ENCODE data around the gene PLXNA1.

Gene PLXNA1

GRCh38 chr3:127018306-127018828 is 35.5 kb downstream of the PLXNA1 start:
- no peak for DNase-seq (ENCODE audit: low read depth)

GRCh38 chr3:127019449-127019848 is 36.5 kb downstream of the PLXNA1 start:
- no peak for DNase-seq (ENCODE audit: low read depth)

GRCh38 chr3:127020543-127020942 is 37.6 kb downstream of the PLXNA1 start:
- no peak for DNase-seq (ENCODE audit: low read depth)

- DNase-seq (ENCODE audit: low read depth), result no peak
Measured at GRCh38 chr3:127022849-127023248, 39.9 kb downstream of the PLXNA1 start.

- no peak for DNase-seq (ENCODE audit: low read depth)
Measured at GRCh38 chr3:127025456-127025855, 42.5 kb downstream of the PLXNA1 start.

- no peak for DNase-seq (ENCODE audit: low read depth)
Measured at GRCh38 chr3:127026036-127026435, 43.1 kb downstream of the PLXNA1 start.

- DNase-seq (ENCODE audit: low read depth), result no peak
Measured at GRCh38 chr3:127026661-127027060, 43.7 kb downstream of the PLXNA1 start.

GRCh38 chr3:127027061-127027735 is 44.3 kb downstream of the PLXNA1 start:
- no peak for DNase-seq (ENCODE audit: low read depth)

- no peak for DNase-seq (ENCODE audit: low read depth)
Measured at GRCh38 chr3:127027811-127028548, 45.1 kb downstream of the PLXNA1 start.

- no peak for DNase-seq (ENCODE audit: low read depth)
Measured at GRCh38 chr3:127028781-127029657, 46.1 kb downstream of the PLXNA1 start.

GRCh38 chr3:127029658-127030507 is 47.0 kb downstream of the PLXNA1 start:
- DNase-seq (ENCODE audit: low read depth), result no peak

GRCh38 chr3:127030508-127031412 is 47.8 kb downstream of the PLXNA1 start:
- DNase-seq (ENCODE audit: low read depth), result no peak

- no peak for DNase-seq (ENCODE audit: low read depth)
Measured at GRCh38 chr3:127031413-127031810, 48.5 kb downstream of the PLXNA1 start.

GRCh38 chr3:127031845-127032244 is 48.9 kb downstream of the PLXNA1 start:
- DNase-seq (ENCODE audit: low read depth), result no peak

GRCh38 chr3:127032296-127032990 is 49.5 kb downstream of the PLXNA1 start:
- DNase-seq (ENCODE audit: low read depth), result no peak

Data from stimulated activated CD8-positive, alpha-beta memory T cell treated with anti-CD3 and anti-CD28 coated beads, Interleukin-15, amount 100 ng/mL, for 1 hour (primary cell).